Ovary (tissue), 9 donors: Measurements from ENCODE around the gene C9orf78. TPM values are rescaled to one million over a fixed set of nuclear protein-coding genes. Genes with fewer than 3 reads are reported as not detected.

ENCODE experiments used
- DNase-seq, 5 donors: peaks; one replicate each; pipeline ENCODE4 v3.0.0-alpha.2; 2019 to 2020
- H3K27ac ChIP-seq, 2 donors: fragments of 200-600 bp; one replicate each; pipeline versions ENCODE4 v1.5.1 to v1.8.0; 2019 to 2022
- H3K27me3 ChIP-seq: fragments of 200-600 bp; one replicate; pipeline ENCODE4 v1.8.0; 2022
- H3K36me3 ChIP-seq: fragments of 200-600 bp; sonication (generic); one replicate; pipeline ENCODE4 v1.5.1; 2019
- H3K4me1 ChIP-seq: one replicate; pipeline ENCODE4 v1.8.1; 2013; ENCODE audit warnings: mild to moderate bottlenecking, moderate library complexity; ENCODE audit not compliant: insufficient read depth
- H3K4me3 ChIP-seq: fragments of 200-600 bp; sonication (generic); one replicate; pipeline ENCODE4 v1.5.1; 2017
- H3K9me3 ChIP-seq, 2 donors: fragments of 200-600 bp in 1 of 2; sonication (generic) in 1 of 2; one replicate each; pipeline versions ENCODE4 v1.5.1 to v1.8.1; 2013 to 2019; ENCODE audit warnings: mild to moderate bottlenecking in 1 of 2, moderate library complexity in 1 of 2
- EP300 ChIP-seq: sonication (generic); formaldehyde crosslinking; IDR thresholded peaks from one replicate; pipeline ENCODE4 v1.6.1; 2017; ENCODE audit warnings: antibody characterized with exemption
- POLR2A ChIP-seq: fragments of 450-650 bp; IDR thresholded peaks from one replicate; pipeline ENCODE4 v1.6.1; 2017; ENCODE audit warnings: antibody characterized with exemption, mild to moderate bottlenecking, moderate library complexity
- WGBS, 3 donors: extraction: QIAGEN DNeasy Blood & Tissue Kit in 1 of 3; methylation state at CpG; one replicate each; pipeline versions ENCODE4 v1.1.5 to v1.1.7; 2013 to 2017; 5-methylcytosine and 5-hydroxymethylcytosine counted together
- intact Hi-C, 4 donors: fragments of 100-400 bp; cut with DNase I; formaldehyde crosslinking; loops; one replicate each; pipeline versions ENCODE4 v1.11.0 to v1.15.1; 2022 to 2023
- polyA plus RNA-seq, 2 donors: library from polyadenylated mRNA; stranded (reverse); fragments of 200-250 nt in 1 of 2; fragments of 350-450 nt in 1 of 2; fragmentation: Illumina TruSeq in 1 of 2; extraction: RNeasy Lipid Tissue Mini Kit (QIAGEN cat#74804) in 1 of 2; gene quantifications; one replicate each; pipeline ENCODE4 v1.2.3, GENCODE V29; 2013 to 2014
- total RNA-seq, 7 donors: library from RNA; depleted of rRNA in 2 of 7; stranded (reverse); fragments of >200 nt in 2 of 7; fragmentation: NEBNext Ultra II Directional in 3 of 7; extraction: Animal tissue kit (Norgen Biotek cat#: 25700) in 3 of 7; gene quantifications; one replicate each; pipeline versions ENCODE4 v1.1.0 to v1.2.4, GENCODE V29; 2016 to 2023
- TF ChIP-seq, protein P1 (sequence below), 3 donors: fragments of 450-650 bp in 2 of 3; fragments of 200-600 bp in 1 of 3; IDR thresholded peaks; one replicate each; pipeline versions ENCODE4 v1.5.1 to v1.8.0; 2016 to 2022; ENCODE audit warnings: antibody characterized with exemption in 3 of 3, mild to moderate bottlenecking in 1 of 3
- donor health status: DM: no; HTN: no; CAD: no; lungs with moderate emphysema.
- donor health status: DM: no; HTN: no; CAD: no.
- donor health status: Bipolar disorder and iron deficiency.
- donor health status: DM: yes; HTN: yes; CAD: no.
- donor health status: DM: no; HTN: no; CAD: no.
- donor health status: DM: yes; HTN: yes; CAD: no.

C9orf78 gene
- total and polyA plus RNA-seq, 9 donors = 34.1 to 130 (median 38.3) TPM

DNA sequence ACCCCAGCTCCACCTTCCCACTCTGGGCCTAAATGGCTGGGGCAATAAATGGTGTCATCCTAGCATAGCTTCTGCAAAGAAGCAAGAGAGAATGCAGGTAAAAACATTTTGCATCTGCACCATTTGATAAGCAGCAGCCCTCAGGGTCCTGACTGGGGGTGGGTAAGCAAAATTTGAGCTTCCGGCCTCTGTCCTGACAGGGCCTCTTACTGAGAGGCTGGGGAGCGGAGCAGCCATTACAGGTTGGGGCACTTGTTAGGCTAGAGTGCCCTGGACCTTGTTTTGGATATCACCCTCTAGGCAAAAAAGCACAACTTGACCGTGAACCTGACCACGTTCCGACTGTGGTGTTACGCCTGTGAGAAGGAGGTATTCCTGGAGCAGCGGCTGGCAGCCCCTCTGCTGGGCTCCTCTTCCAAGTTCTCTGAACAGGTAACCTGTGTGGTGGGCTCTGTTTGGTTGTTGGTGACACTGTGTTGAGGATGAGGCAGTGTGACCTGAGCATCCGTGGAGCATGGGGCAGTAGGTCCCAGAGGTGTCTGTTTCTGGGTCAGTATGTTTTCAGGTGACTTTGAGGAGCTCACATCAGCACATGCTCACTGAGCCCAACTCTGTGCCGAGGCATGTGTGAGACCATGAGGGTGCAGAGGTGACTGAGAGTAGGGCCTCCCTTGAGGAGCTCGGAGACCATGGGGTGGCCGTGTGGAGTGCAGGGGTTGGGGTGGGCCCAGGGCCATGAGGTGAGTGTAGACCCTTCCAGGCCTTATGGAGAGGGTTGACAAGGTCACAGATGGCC is 23.3 kb upstream of the C9orf78 start:
- WGBS, 3 donors = 84 to 87% (median 86%) methylated on average over 11 of the region's 11 CpGs
- no peaks in the 10 kb centered on the region for H3K9me3 ChIP-seq
- no peaks in the 10 kb centered on the region for H3K36me3 ChIP-seq
- H3K4me3 ChIP-seq = no peak overlapping the region
- DNase-seq = no peak
- no peaks in the 10 kb centered on the region for H3K27me3 ChIP-seq
- TF ChIP-seq POLR2A (no peak), EP300 (no peak)
- TF ChIP-seq, protein P1, sequence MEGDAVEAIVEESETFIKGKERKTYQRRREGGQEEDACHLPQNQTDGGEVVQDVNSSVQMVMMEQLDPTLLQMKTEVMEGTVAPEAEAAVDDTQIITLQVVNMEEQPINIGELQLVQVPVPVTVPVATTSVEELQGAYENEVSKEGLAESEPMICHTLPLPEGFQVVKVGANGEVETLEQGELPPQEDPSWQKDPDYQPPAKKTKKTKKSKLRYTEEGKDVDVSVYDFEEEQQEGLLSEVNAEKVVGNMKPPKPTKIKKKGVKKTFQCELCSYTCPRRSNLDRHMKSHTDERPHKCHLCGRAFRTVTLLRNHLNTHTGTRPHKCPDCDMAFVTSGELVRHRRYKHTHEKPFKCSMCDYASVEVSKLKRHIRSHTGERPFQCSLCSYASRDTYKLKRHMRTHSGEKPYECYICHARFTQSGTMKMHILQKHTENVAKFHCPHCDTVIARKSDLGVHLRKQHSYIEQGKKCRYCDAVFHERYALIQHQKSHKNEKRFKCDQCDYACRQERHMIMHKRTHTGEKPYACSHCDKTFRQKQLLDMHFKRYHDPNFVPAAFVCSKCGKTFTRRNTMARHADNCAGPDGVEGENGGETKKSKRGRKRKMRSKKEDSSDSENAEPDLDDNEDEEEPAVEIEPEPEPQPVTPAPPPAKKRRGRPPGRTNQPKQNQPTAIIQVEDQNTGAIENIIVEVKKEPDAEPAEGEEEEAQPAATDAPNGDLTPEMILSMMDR (IDR thresholded peaks at IDR 0.05) = no peak
- H3K27ac ChIP-seq = no peak overlapping the region
- no peaks in the 10 kb centered on the region for H3K4me1 ChIP-seq
- intact Hi-C loops = no loop called here

DNA sequence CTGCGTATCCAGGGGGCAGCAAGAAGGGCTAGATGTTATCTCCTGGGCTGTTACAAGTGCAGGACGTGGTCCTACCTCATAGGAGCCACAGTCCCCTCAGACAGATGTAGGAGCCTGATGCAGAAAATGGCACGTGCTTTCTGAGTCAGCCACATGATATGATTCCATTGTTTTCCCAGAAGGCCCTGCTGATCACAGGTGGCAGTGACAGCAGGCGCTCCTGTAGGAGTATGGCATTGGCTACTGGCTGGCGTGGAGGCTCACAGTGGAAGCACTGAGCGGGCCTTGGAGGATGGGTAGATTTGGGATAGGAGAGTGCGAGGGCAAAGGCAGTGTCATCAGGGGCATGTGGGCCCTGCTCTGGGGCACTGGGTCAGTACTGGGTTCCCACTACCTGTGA is 22.1 kb upstream of the C9orf78 start:
- WGBS, 3 donors = 86 to 95% (median 91%) methylated on average over 7 of the region's 7 CpGs
- no peak overlapping the region for H3K4me3 ChIP-seq
- TF ChIP-seq, protein P1 (IDR thresholded peaks at IDR 0.05) = no peak
- TF ChIP-seq EP300 (no peak), POLR2A (no peak)
- no peak overlapping the region for H3K27ac ChIP-seq
- H3K27me3 ChIP-seq = no peaks in the 10 kb centered on the region
- no peaks in the 10 kb centered on the region for H3K9me3 ChIP-seq
- no peaks in the 10 kb centered on the region for H3K36me3 ChIP-seq
- intact Hi-C loops = no loop called here
- no peak for DNase-seq
- H3K4me1 ChIP-seq = no peaks in the 10 kb centered on the region

DNA sequence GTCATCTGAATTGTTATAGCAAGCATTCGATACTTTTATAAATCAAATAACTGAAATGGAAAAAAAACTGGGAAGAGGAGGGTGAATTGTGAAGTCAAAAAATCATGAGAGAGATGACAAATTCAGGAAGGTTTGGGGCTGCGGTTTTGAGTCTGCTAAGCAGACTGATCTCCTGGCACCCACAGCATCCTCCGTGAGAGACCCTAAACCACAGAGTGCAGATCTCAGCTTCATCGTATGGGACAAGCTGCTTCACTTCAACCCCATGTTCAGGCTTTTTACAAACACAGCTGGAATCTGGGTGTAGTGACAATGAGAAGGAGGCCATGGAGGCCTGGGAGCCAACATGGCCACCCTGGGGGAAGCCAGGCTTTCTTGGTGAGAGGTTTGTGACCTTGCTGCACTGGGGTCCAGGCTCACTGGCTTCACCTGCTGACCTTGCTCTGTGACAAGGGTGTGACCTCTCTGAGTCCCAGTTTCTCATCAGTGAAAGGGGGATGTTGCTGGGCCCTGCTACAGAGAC is 19.6 kb upstream of the C9orf78 start:
- intact Hi-C loops = no loop called here
- Histone ChIP-seq H3K4me3 (no peak overlapping the region), H3K9me3 (no peaks in the 10 kb centered on the region), H3K27ac (no peak overlapping the region), H3K36me3 (no peaks in the 10 kb centered on the region), H3K4me1 (no peaks in the 10 kb centered on the region), H3K27me3 (no peaks in the 10 kb centered on the region)
- DNase-seq = no peak
- 89 to 99% (median 95%) methylated on average over 4 of the region's 4 CpGs for WGBS, 3 donors
- no peak for TF ChIP-seq EP300
- TF ChIP-seq, protein P1 (IDR thresholded peaks at IDR 0.05) = no peak
- TF ChIP-seq POLR2A = no peak

DNA sequence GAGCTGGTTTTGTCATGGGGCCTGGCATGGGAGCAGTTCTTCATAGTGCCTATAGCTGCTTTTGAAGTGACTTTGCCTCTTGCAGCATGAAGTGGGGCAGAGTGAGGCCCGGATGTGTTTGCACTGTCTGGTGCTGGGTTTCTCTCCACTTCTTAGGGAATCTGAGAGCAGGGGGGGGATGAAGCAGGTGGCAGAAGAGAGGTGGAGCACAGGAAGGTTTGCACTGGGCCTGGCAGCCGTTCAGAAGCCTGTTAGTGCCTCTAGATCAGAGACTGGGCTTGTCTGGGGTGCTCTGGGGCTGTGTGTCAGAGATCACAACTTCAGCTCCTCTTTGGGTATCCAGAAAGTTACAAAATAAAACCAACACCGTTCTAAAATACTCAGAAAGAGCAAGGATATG is 18.5 kb upstream of the C9orf78 start:
- H3K27me3 ChIP-seq = no peaks in the 10 kb centered on the region
- no peak overlapping the region for H3K27ac ChIP-seq
- H3K4me3 ChIP-seq = no peak overlapping the region
- no peak for DNase-seq
- H3K36me3 ChIP-seq = no peaks in the 10 kb centered on the region
- no peaks in the 10 kb centered on the region for H3K9me3 ChIP-seq
- TF ChIP-seq POLR2A (no peak), EP300 (no peak)
- TF ChIP-seq, protein P1 (IDR thresholded peaks at IDR 0.05) = no peak
- H3K4me1 ChIP-seq = no peaks in the 10 kb centered on the region
- intact Hi-C loops = no loop called here
- WGBS, 3 donors = 53 to 66% (median 58%) methylated on average over 3 of the region's 3 CpGs
